Thyroid gland (tissue), 4 donors: ENCODE results near the gene ARHGAP45. TPM values are rescaled to one million over a fixed set of nuclear protein-coding genes. Genes with fewer than 3 reads are reported as not detected.

ENCODE experiments used
- DNase-seq, 2 donors: peaks; one replicate each; pipeline ENCODE4 v3.0.0-alpha.2; 2019
- H3K27ac ChIP-seq, 3 donors: fragments of 200-600 bp; sonication (generic); 1 replicate in 2 of 3; 2 replicates in 1 of 3; pipeline ENCODE4 v1.5.1; 2016 to 2019; ENCODE audit warnings: mild to moderate bottlenecking in 1 of 3, moderate library complexity in 1 of 3
- H3K27me3 ChIP-seq: fragments of 200-600 bp; sonication (generic); one replicate; pipeline ENCODE4 v1.5.1; 2019
- H3K36me3 ChIP-seq, 2 donors: fragments of 200-600 bp; sonication (generic); one replicate each; pipeline ENCODE4 v1.5.1; 2016 to 2019
- H3K4me1 ChIP-seq, 2 donors: fragments of 200-600 bp; sonication (generic); one replicate each; pipeline ENCODE4 v1.5.1; 2017 to 2019
- H3K4me3 ChIP-seq, 3 donors: fragments of 200-600 bp; sonication (generic); replicated peaks in 1 of 3; 1 replicate in 2 of 3; 2 replicates in 1 of 3; pipeline ENCODE4 v1.5.1; 2016; ENCODE audit warnings: mild to moderate bottlenecking in 1 of 3
- H3K9me3 ChIP-seq: fragments of 200-600 bp; sonication (generic); one replicate; pipeline ENCODE4 v1.5.1; 2017
- CTCF ChIP-seq, 6 experiments: fragments of 200-600 bp in 3 of 6; fragments of 450-650 bp in 3 of 6; sonication (generic) in 3 of 6; IDR thresholded peaks; one replicate each; pipeline ENCODE4 v1.5.1; 2016 to 2019; ENCODE audit warnings: antibody characterized with exemption in 6 of 6, mild to moderate bottlenecking in 2 of 6, inconsistent platforms in 1 of 6, moderate library complexity in 1 of 6
- POLR2A ChIP-seq, 2 donors: fragments of 450-650 bp; IDR thresholded peaks; one replicate each; pipeline ENCODE4 v1.6.1; 2017; ENCODE audit warnings: antibody characterized with exemption in 2 of 2, mild to moderate bottlenecking in 2 of 2, moderate library complexity in 1 of 2
- WGBS, 2 donors: methylation state at CpG; one replicate each; pipeline ENCODE4 v1.1.5; 2017; 5-methylcytosine and 5-hydroxymethylcytosine counted together
- intact Hi-C: fragments of 100-400 bp; cut with DNase I; formaldehyde crosslinking; loops from one replicate; pipeline ENCODE4 v1.15.1; 2023
- total RNA-seq, 4 donors: library from RNA; depleted of rRNA; stranded (reverse); fragments of >200 nt; gene quantifications; one replicate each; pipeline ENCODE4 v1.2.3, GENCODE V29; 2016

Gene ARHGAP45
- total RNA-seq, 4 donors from 2014 or later = 11.5 to 19.8 (median 14.4) TPM

DNA sequence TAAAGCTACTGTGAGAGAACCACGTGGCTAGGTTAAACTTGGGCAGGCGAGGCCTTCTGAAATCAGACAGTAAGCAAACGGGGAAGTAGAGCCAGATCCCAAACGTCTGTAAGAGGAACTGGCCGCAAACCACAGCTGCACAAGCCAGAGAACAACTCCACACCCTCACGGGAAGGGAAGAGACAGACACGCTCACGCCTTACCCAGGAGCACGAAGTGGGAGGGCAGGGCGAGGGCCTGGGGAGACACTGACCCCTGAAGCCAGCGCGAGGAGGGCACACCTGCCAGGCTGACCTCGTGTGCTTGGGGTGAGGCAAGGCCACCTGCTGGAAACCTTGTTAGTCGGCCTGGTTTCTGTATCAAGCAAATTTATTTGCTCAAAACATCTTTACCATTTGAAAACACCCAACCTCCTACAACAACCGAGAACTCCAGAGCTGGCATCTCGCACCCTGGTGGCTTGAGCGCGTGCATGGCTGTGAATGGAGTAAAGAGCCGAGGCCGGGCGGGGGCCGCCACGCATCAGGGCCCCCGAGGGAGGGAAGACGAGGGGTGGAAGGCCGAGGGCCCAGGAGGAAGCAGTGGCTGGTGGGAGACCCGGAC is 20.9 kb downstream of the ARHGAP45 start:
- 83 to 85% methylated on average over 23 to 26 of the region's 27 CpGs for WGBS, 2 donors
- Histone ChIP-seq H3K4me1 (no peaks in the 10 kb centered on the region), H3K27ac (no peak overlapping the region), H3K27me3 (no peaks in the 10 kb centered on the region), H3K4me3 (no peak overlapping the region), H3K36me3 (peaks cover 33 to 35% of the 10 kb centered on the region in 2 donors), H3K9me3 (no peaks in the 10 kb centered on the region)
- intact Hi-C loops = no loop called here
- DNase-seq = no peak
- TF ChIP-seq CTCF (IDR thresholded peaks at IDR 0.05) (no peak), POLR2A (IDR thresholded peaks at IDR 0.05) (no peak)

GRCh38 chr19:1088416-1089010 is 21.5 kb downstream of the ARHGAP45 start:
- Histone ChIP-seq H3K27ac (no peak overlapping the region), H3K9me3 (no peaks in the 10 kb centered on the region), H3K36me3 (peaks cover 33 to 35% of the 10 kb centered on the region in 2 donors), H3K27me3 (no peaks in the 10 kb centered on the region), H3K4me1 (peaks cover 1 to 2% of the 10 kb centered on the region in 2 donors), H3K4me3 (no peak overlapping the region)
- DNase-seq = no peak
- TF ChIP-seq POLR2A (IDR thresholded peaks at IDR 0.05) (no peak), CTCF (IDR thresholded peaks at IDR 0.05) (no peak)
- intact Hi-C loops = no loop called here
- 83 to 94% methylated on average over 20 to 24 of the region's 27 CpGs for WGBS, 2 donors

DNA sequence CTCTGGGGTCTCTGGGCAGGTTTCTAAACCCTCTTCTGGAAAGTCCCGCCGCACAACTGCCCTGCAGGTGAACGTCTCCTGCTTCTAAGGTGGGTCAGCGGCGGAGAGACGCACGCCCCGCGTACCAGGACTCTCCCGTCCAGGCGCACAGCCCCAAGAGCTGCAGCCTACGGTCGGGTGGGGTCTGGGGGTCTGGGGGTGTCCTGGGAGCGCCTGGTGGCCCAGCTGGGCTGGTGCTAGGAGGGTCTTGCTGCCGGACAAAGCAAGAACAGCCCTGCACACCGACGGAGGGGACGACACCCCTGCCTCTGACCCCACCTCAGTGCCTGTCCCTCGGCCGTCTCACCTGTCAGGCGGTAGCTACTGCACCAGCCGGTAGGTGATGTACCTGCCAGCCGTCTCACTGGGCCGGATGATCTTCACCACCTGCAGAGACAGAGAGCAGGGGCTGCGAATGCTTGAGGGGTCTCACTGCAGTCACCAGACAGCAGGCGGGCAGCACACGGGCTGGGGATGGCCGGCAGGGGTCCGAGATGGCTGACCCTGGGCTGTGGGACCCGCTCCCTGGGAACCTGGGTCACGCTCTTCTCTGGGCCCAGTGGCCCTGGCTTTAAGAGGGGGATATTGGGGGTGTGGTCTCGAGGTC is 22.3 kb downstream of the ARHGAP45 start:
- 93% methylated on average over 21 of the region's 32 CpGs; no CpG with 5 or more reads in 1 of the 2 donors for WGBS, 2 donors
- intact Hi-C loops = no loop called here
- Histone ChIP-seq H3K4me3 (no peak overlapping the region), H3K9me3 (no peaks in the 10 kb centered on the region), H3K27ac (no peak overlapping the region), H3K27me3 (no peaks in the 10 kb centered on the region), H3K36me3 (peaks cover 33 to 35% of the 10 kb centered on the region in 2 donors), H3K4me1 (peaks cover 9 to 10% of the 10 kb centered on the region in 2 donors)
- TF ChIP-seq CTCF (IDR thresholded peaks at IDR 0.05) (no peak), POLR2A (IDR thresholded peaks at IDR 0.05) (no peak)
- no peak for DNase-seq

DNA sequence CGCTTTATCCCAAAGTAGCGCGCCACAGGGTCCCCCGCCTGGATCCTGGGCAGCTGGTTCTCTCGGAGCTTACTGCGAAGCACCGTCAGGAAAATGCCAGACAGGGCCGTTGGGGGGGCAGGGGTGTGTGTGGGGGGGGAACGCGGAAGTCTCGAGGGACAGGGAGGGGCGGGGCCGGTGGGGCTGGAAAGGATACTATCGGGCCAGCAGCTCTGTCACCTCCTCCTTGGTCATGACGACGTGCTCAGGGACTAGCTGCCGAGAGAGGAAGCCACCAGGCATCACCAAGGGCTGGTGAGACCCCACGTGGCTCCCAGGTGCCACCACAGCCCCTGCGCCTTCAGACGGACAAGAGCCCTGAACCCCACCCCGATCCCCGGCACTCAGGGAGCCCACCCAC is 22.9 kb downstream of the ARHGAP45 start:
- no peak for TF ChIP-seq POLR2A (IDR thresholded peaks at IDR 0.05)
- no peak for TF ChIP-seq CTCF (IDR thresholded peaks at IDR 0.05)
- intact Hi-C loops = loop anchor here (5.0 kb wide), 1 partner anchor 68 kb away; the partner anchor contains the start of genes RNU6-2 and TMEM259

More for the DNA sequence above, 22.9 kb downstream of the ARHGAP45 start:
- no peaks in the 10 kb centered on the region for H3K27me3 ChIP-seq
- no peak overlapping the region for H3K27ac ChIP-seq
- peaks cover 33 to 35% of the 10 kb centered on the region in 2 donors for H3K36me3 ChIP-seq
- no peak for DNase-seq
- no peak overlapping the region for H3K4me3 ChIP-seq
- H3K4me1 ChIP-seq = peaks cover 11 to 13% of the 10 kb centered on the region in 2 donors
- no peaks in the 10 kb centered on the region for H3K9me3 ChIP-seq
- 80 to 92% methylated on average over 10 to 15 of the region's 22 CpGs for WGBS, 2 donors
